Cardiac fibroblast (primary cell): ENCODE measurements around the gene FAM200B.
A peak's percentile ranks its signal among the peaks of the same experiment; 100 is the strongest.

ENCODE experiments used
- DNase-seq, 2 donors: peaks; one replicate each; pipeline versions ENCODE4 v3.0.0 to v3.0.0-alpha.2; 2010; ENCODE audit warnings: low read depth in 2 of 2
- H3K4me3 ChIP-seq, 2 donors: replicated peaks in 1 of 2; 1 replicate in 1 of 2; 2 replicates in 1 of 2; pipeline ENCODE4 v1.5.1; 2011; ENCODE audit warnings: low read depth in 2 of 2, low read length in 2 of 2, mild to moderate bottlenecking in 2 of 2, moderate library complexity in 1 of 2
- TF ChIP-seq, protein P1 (sequence below): IDR thresholded peaks from one replicate; pipeline ENCODE4 v1.5.1; 2011; ENCODE audit warnings: low read depth, mild to moderate bottlenecking, low read length, inconsistent platforms

Gene FAM200B

DNA sequence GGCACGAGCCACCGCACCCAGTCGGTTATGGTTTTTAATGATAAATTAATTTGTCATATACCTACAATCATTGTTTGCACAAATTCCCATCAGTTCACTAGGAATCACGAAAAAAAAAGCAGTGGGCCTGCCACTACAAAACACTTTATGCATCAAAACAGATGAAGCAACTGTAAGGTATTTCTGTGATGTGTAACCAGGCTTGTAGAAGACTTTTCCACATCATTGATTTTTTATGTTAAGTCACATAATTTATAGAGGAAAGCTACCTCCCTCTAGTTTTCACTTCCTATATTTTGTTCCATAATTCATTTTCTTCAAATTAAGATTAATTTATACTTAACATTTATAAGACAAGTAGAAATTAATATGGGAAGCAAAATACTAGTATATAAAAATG lies 6.7 kb upstream of the FAM200B start:
- H3K4me3 ChIP-seq = no peak overlapping the region
- DNase-seq = no peak
- TF ChIP-seq, protein P1, sequence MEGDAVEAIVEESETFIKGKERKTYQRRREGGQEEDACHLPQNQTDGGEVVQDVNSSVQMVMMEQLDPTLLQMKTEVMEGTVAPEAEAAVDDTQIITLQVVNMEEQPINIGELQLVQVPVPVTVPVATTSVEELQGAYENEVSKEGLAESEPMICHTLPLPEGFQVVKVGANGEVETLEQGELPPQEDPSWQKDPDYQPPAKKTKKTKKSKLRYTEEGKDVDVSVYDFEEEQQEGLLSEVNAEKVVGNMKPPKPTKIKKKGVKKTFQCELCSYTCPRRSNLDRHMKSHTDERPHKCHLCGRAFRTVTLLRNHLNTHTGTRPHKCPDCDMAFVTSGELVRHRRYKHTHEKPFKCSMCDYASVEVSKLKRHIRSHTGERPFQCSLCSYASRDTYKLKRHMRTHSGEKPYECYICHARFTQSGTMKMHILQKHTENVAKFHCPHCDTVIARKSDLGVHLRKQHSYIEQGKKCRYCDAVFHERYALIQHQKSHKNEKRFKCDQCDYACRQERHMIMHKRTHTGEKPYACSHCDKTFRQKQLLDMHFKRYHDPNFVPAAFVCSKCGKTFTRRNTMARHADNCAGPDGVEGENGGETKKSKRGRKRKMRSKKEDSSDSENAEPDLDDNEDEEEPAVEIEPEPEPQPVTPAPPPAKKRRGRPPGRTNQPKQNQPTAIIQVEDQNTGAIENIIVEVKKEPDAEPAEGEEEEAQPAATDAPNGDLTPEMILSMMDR = no peak

DNA sequence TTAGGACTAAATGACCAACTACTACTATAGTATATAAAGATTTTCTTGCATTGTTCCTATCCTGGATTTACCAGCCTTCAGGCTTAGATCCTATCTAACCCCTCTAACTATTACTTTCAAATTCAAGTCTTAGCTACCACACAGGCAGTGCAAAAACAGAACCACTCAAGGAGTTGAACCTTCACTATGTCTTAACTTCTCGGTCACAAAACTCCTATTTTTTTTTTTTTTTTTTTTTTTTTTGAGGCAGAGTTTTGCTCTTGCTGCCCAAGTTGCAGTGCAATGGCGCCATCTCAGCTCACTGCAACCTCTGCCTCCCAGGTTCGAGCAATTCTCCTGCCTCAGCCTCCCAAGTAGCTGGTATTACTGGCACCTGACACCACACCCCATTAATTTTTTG lies 6.3 kb upstream of the FAM200B start:
- no peak for DNase-seq
- TF ChIP-seq, protein P1 = no peak
- no peak overlapping the region for H3K4me3 ChIP-seq

DNA sequence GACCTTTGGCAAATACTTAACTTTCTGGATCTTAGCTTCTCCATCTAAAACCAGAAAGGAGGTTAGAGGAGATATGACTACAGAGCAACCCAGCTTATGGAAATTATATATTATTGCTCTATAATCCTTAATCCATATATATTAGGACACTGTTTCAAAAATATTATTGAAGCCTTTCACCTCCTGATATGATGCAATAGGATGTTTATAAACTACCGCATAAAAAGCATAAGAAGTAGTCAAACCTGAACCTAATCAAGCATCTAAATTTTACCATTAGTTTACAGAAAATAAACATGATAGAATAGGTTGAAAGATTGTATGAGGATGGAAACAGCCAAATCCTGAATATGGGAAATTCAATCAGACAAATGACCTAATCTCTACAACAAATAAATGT lies 5.6 kb upstream of the FAM200B start:
- H3K4me3 ChIP-seq = no peak overlapping the region
- TF ChIP-seq, protein P1 = no peak
- no peak for DNase-seq

DNA sequence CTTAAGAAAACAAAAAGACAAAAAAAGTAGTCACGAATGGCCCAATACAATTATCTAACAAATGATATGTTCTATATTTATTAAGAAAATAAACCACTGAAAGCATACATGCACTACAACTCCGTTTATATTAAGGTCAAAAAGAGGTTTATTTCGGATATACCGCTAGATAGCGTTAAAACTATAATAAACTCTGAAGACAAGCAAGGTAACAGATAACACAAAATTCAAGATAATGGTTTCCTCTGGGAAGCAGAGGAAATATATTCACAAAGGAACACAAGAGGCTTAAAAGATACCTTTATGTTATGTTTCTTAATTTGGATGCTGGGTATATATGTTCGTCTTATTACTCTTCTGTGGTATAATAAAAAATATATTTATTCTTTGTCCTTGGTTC lies 4.7 kb upstream of the FAM200B start:
- no peak overlapping the region for H3K4me3 ChIP-seq
- DNase-seq = no peak
- TF ChIP-seq, protein P1 = no peak

DNA sequence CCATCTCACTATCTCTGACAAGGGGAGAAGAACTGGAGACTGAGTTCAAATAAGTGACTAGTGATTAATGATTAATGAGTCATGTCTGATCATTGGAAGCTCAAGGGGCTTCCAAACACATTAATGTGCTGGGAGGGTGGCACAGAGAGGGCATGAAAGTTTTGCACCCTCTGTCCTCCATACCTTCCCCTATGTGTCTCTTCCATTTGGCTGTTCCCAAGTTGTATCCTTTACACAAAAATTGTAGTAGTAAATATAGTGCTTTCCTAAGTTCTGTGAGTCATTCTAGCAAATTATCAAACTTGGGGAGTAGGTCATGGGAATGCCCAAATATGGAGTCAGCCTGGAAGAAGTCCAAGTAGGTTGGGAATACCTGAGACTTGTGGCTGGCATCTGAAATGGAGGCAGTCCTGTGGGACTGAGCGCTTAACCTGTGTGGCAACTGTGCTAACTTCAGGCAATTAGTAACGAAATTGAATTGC lies 4.1 kb upstream of the FAM200B start:
- DNase-seq = peak; percentile 48 to 64
- TF ChIP-seq, protein P1 = no peak
- H3K4me3 ChIP-seq = no peak overlapping the region

DNA sequence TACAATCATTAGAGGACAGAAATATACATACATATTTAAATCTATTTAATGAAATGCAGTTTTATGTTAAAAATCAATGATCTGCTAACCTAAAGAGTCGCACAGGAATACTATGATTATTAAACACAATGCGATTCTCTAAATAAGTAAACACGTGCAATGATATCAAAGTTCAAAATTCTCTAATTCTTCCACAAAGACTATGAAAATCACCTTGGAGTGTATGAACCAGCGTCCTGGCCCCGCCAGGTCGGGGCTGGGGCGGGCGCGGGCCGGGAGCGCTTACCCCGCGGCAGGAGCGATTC lies 608 bp upstream of the FAM200B start:
- TF ChIP-seq, protein P1 = no peak
- peak overlapping the region; percentile 73 to 80 for H3K4me3 ChIP-seq
- DNase-seq = no peak
